H1 (cell line): ENCODE results near the gene CCAR1. TPM values are rescaled to one million over a fixed set of nuclear protein-coding genes. Genes with fewer than 3 reads are reported as not detected.

ENCODE experiments used
- CTCF ChIA-PET: fragments of 300-600 bp; sonication (Branson Sonifier 250); formaldehyde crosslinking; loops from one replicate; lab custom pipeline; 2021; ENCODE audit not compliant: partially characterized antibody; lab: Charles Lee
- POLR2A ChIA-PET: fragments of 300-600 bp; sonication (Branson Sonifier 250); formaldehyde crosslinking; loops from one replicate; lab custom pipeline; 2021; ENCODE audit warnings: inconsistent platforms; ENCODE audit not compliant: partially characterized antibody; lab: Charles Lee
- DNase-seq, 2 experiments: peaks; one replicate each; pipeline versions ENCODE4 v3.0.0 to v3.0.0-alpha.2; 2010 to 2022; ENCODE audit warnings: low spot score in 2 of 2, low read depth in 1 of 2, mixed read lengths in 1 of 2
- FAIRE-seq: peaks from 2 replicates; lab custom pipeline; 2011; peaks lifted over from hg19 to GRCh38; lab: Jason Lieb, UNC
- H2AFZ ChIP-seq: 2 replicates; pipeline ENCODE4 v1.8.1; 2012; ENCODE audit warnings: low read length, inconsistent platforms
- H2AK5ac ChIP-seq: 2 replicates; pipeline ENCODE4 v1.6.1; 2013; ENCODE audit warnings: low read depth, low read length
- H2BK120ac ChIP-seq: replicated peaks from 2 replicates; pipeline ENCODE3; 2013; ENCODE audit warnings: low read depth, low read length, inconsistent platforms
- H2BK12ac ChIP-seq: 2 replicates; pipeline ENCODE4 v1.6.1; 2013; ENCODE audit warnings: low read depth, low read length
- H2BK15ac ChIP-seq: 2 replicates; pipeline ENCODE4 v1.6.1; 2013; ENCODE audit warnings: low read length
- H2BK20ac ChIP-seq: 2 replicates; pipeline ENCODE4 v1.6.1; 2013; ENCODE audit warnings: low read length
- H2BK5ac ChIP-seq: 2 replicates; pipeline ENCODE4 v1.6.1; 2013; ENCODE audit warnings: low read depth, low read length
- H3K14ac ChIP-seq: 2 replicates; pipeline ENCODE4 v1.6.1; 2013; ENCODE audit warnings: inconsistent platforms; ENCODE audit not compliant: insufficient read length
- H3K18ac ChIP-seq: 2 replicates; pipeline ENCODE4 v1.6.1; 2013; ENCODE audit warnings: low read length; ENCODE audit errors: extremely low read depth
- H3K23ac ChIP-seq: 2 replicates; pipeline ENCODE4 v1.6.1; 2013; ENCODE audit warnings: inconsistent platforms; ENCODE audit not compliant: insufficient read length
- H3K23me2 ChIP-seq: 2 replicates; pipeline ENCODE4 v1.6.1; 2013; ENCODE audit warnings: low read depth, low read length
- H3K27ac ChIP-seq: 2 replicates; pipeline ENCODE4 v1.6.1; 2011; ENCODE audit warnings: low read depth, low read length, inconsistent platforms
- H3K27me3 ChIP-seq, 4 experiments: replicated peaks in 1 of 4; 1 replicate in 1 of 4; 2 replicates in 3 of 4; pipeline versions ENCODE4 v1.6.1 to v1.8.1; 2011 to 2013; ENCODE audit warnings: low read length in 3 of 4, mild to moderate bottlenecking in 3 of 4, inconsistent platforms in 2 of 4, mixed read lengths in 2 of 4, moderate library complexity in 1 of 4; ENCODE audit not compliant: control insufficient read depth in 3 of 4, insufficient read depth in 3 of 4; ENCODE audit errors: extremely low read depth in 1 of 4
- H3K36me3 ChIP-seq, 4 experiments: 2 replicates each; pipeline versions ENCODE4 v1.6.1 to v1.8.1; 2011 to 2013; ENCODE audit warnings: mild to moderate bottlenecking in 4 of 4, low read length in 3 of 4, moderate library complexity in 2 of 4, control low read depth in 1 of 4, inconsistent platforms in 1 of 4; ENCODE audit not compliant: insufficient read depth in 4 of 4, control insufficient read depth in 2 of 4
- H3K4ac ChIP-seq: replicated peaks from 2 replicates; pipeline ENCODE3; 2013; ENCODE audit warnings: low read length, low read depth, mixed read lengths, inconsistent platforms; ENCODE audit not compliant: insufficient read length
- H3K4me1 ChIP-seq, 4 experiments: replicated peaks in 1 of 4; 1 replicate in 1 of 4; 2 replicates in 3 of 4; pipeline versions ENCODE4 v1.6.1 to v1.8.1; 2011 to 2013; ENCODE audit warnings: low read length in 3 of 4, inconsistent platforms in 2 of 4, mixed read lengths in 1 of 4; ENCODE audit not compliant: insufficient read depth in 4 of 4, control insufficient read depth in 3 of 4
- H3K4me2 ChIP-seq, 2 experiments: 2 replicates each; pipeline versions ENCODE4 v1.6.1 to v1.8.1; 2011 to 2013; ENCODE audit warnings: low read depth in 2 of 2, low read length in 2 of 2, control low read depth in 1 of 2, inconsistent platforms in 1 of 2, mild to moderate bottlenecking in 1 of 2; ENCODE audit not compliant: insufficient read depth in 1 of 2
- H3K4me3 ChIP-seq, 4 experiments: fragments of 200-600, 300-600 bp in 1 of 4; sonication (generic), shearing (Covaris generic), sonication (Bioruptor Twin) in 1 of 4; 2 replicates each; pipeline versions ENCODE4 v1.5.1 to v1.8.1; 2011 to 2016; ENCODE audit warnings: low read length in 4 of 4, low read depth in 3 of 4, control low read depth in 2 of 4, inconsistent platforms in 2 of 4, mild to moderate bottlenecking in 2 of 4, mixed read lengths in 1 of 4, moderate library complexity in 1 of 4; ENCODE audit not compliant: insufficient read depth in 2 of 4; ENCODE audit errors: extremely low read depth in 1 of 4
- H3K56ac ChIP-seq: replicated peaks from 2 replicates; pipeline ENCODE3; 2013; ENCODE audit warnings: low read depth, mild to moderate bottlenecking, mixed read lengths, low read length, inconsistent platforms; ENCODE audit not compliant: insufficient read length
- H3K79me1 ChIP-seq: 2 replicates; pipeline ENCODE4 v1.6.1; 2013; ENCODE audit warnings: low read depth, low read length, control low read depth
- H3K79me2 ChIP-seq, 2 experiments: 2 replicates each; pipeline versions ENCODE4 v1.6.1 to v1.8.1; 2012 to 2013; ENCODE audit warnings: low read length in 2 of 2, mild to moderate bottlenecking in 2 of 2, inconsistent platforms in 1 of 2; ENCODE audit not compliant: insufficient read depth in 2 of 2, control insufficient read depth in 1 of 2
- H3K9ac ChIP-seq, 4 experiments: replicated peaks in 1 of 4; 1 replicate in 1 of 4; 2 replicates in 3 of 4; pipeline versions ENCODE4 v1.6.1 to v1.8.1; 2011 to 2013; ENCODE audit warnings: low read depth in 3 of 4, low read length in 3 of 4, control low read depth in 2 of 4, mild to moderate bottlenecking in 2 of 4, moderate library complexity in 2 of 4, inconsistent platforms in 1 of 4; ENCODE audit errors: extremely low read depth in 1 of 4
- H3K9me3 ChIP-seq, 2 experiments: 2 replicates each; pipeline versions ENCODE4 v1.6.1 to v1.8.1; 2012 to 2013; ENCODE audit warnings: mild to moderate bottlenecking in 2 of 2, moderate library complexity in 2 of 2, control low read depth in 1 of 2, inconsistent platforms in 1 of 2, low read depth in 1 of 2, low read length in 1 of 2, mixed read lengths in 1 of 2; ENCODE audit not compliant: insufficient read depth in 2 of 2
- H4K20me1 ChIP-seq, 2 experiments: replicated peaks in 1 of 2; 2 replicates each; pipeline versions ENCODE3 to v1.8.1; 2011 to 2013; ENCODE audit warnings: inconsistent platforms in 2 of 2, low read length in 2 of 2, mild to moderate bottlenecking in 1 of 2; ENCODE audit not compliant: insufficient read depth in 2 of 2, control insufficient read depth in 1 of 2
- H4K5ac ChIP-seq: 2 replicates; pipeline ENCODE4 v1.6.1; 2013; ENCODE audit warnings: low read length, low read depth, mixed read lengths, inconsistent platforms; ENCODE audit not compliant: insufficient read length
- H4K8ac ChIP-seq: 2 replicates; pipeline ENCODE4 v1.8.0; 2013; ENCODE audit warnings: mild to moderate bottlenecking, moderate library complexity, low read length, inconsistent platforms; ENCODE audit not compliant: insufficient read depth; ENCODE audit errors: extremely low read depth
- H4K91ac ChIP-seq: replicated peaks from 2 replicates; pipeline ENCODE3; 2013; ENCODE audit warnings: low read length, mixed read lengths, inconsistent platforms; ENCODE audit not compliant: insufficient read length
- CBX8 ChIP-seq: fragments of 300-800, 300-1000 bp; sonication (generic); IDR thresholded peaks from 2 replicates; pipeline ENCODE4 v1.7.1; 2016; ENCODE audit warnings: low read depth, low read length, borderline replicate concordance
- CTBP2 ChIP-seq: IDR thresholded peaks from 2 replicates; pipeline ENCODE4 v1.7.0; 2011; ENCODE audit warnings: borderline replicate concordance, mild to moderate bottlenecking, moderate library complexity, mixed read lengths, low read length; ENCODE audit not compliant: insufficient read depth, insufficient read length
- E2F6 ChIP-seq: IDR thresholded peaks from 2 replicates; pipeline ENCODE4 v1.6.1; 2012; ENCODE audit warnings: inconsistent platforms
- GABPA ChIP-seq: IDR thresholded peaks from 2 replicates; pipeline ENCODE4 v1.6.1; 2011; ENCODE audit warnings: mild to moderate bottlenecking, low read length, moderate library complexity, borderline replicate concordance; ENCODE audit not compliant: insufficient read depth
- GTF2F1 ChIP-seq: IDR thresholded peaks from 2 replicates; pipeline ENCODE4 v1.6.1; 2012; ENCODE audit warnings: low read depth, low read length, improper control_type of control experiment, borderline replicate concordance
- HDAC6 ChIP-seq: IDR thresholded peaks from one replicate; pipeline ENCODE4 v1.7.1; 2012; ENCODE audit warnings: low read depth, mild to moderate bottlenecking, inconsistent platforms, low read length, moderate library complexity
- KDM5A ChIP-seq: fragments of 200-600 bp; IDR thresholded peaks from 2 replicates; pipeline ENCODE4 v1.7.1; 2012; ENCODE audit warnings: mild to moderate bottlenecking, low read length, inconsistent platforms, mixed read lengths
- MAX ChIP-seq: IDR thresholded peaks from 2 replicates; pipeline ENCODE4 v1.6.1; 2012; ENCODE audit warnings: inconsistent platforms
- PHF8 ChIP-seq: fragments of 200-600 bp; sonication (generic); conservative IDR thresholded peaks from 2 replicates; pipeline ENCODE4 v1.7.1; 2012; ENCODE audit warnings: low read depth, mild to moderate bottlenecking, inconsistent platforms, low read length, moderate library complexity
- SAP30 ChIP-seq: fragments of 300-600 bp; sonication (generic); IDR thresholded peaks from 2 replicates; pipeline ENCODE4 v1.7.1; 2012; ENCODE audit warnings: low read length, moderate library complexity, mild to moderate bottlenecking, inconsistent platforms; ENCODE audit not compliant: insufficient read depth, insufficient replicate concordance
- WGBS, 2 experiments: shearing (Covaris generic) in 1 of 2; methylation state at CpG; one replicate each; pipeline versions ENCODE4 v1.1.6 to v1.1.7; 2013 to 2015; ENCODE audit warnings: low lambda C conversion rate in 2 of 2, mixed read lengths in 2 of 2, inconsistent platforms in 1 of 2, low coverage in 1 of 2, missing lambda C conversion rate in 1 of 2; ENCODE audit not compliant: insufficient replicate concordance in 2 of 2, insufficient coverage in 1 of 2, insufficient read length in 1 of 2; ENCODE audit errors: extremely low coverage in 1 of 2, missing lambda C conversion rate in 1 of 2; 5-methylcytosine and 5-hydroxymethylcytosine counted together
- polyA plus RNA-seq, 7 experiments: library from polyadenylated mRNA; depleted of rRNA in 3 of 7; stranded (reverse) in 5 of 7; unstranded in 2 of 7; fragments of >200 nt in 5 of 7; fragments of 200-250 nt in 2 of 7; gene quantifications; 1 replicate in 5 of 7; 2 replicates in 1 of 7; 4 replicates in 1 of 7; pipeline versions ENCODE4 v1.2.1 to v1.2.3, GENCODE V29; 2011 to 2013; ENCODE audit warnings: missing spikeins in 2 of 7, mixed read lengths in 2 of 7
- total RNA-seq: library from RNA; stranded (reverse); fragmentation: NEBNext Ultra II Directional; extraction: Animal tissue kit (Norgen Biotek cat#: 25700); gene quantifications from 2 replicates; pipeline ENCODE4 v1.2.1, GENCODE V29; 2021
- TF ChIP-seq, protein P1 (sequence below): IDR thresholded peaks from 2 replicates; pipeline ENCODE4 v1.6.1; 2011; ENCODE audit warnings: low read length, improper control_type of control experiment

The CCAR1 gene
- total and polyA plus RNA-seq, 2 of the 8 experiments (the other 6 are each of a cell fraction or from before 2014, with no cell fraction given), result 91.6 to 111 TPM

- ChIA-PET CTCF (interaction anchor here (0.9 kb wide), 1 partner anchor 350 kb away, joined by 4 read pairs; no protein-coding TSS in a partner anchor), POLR2A (no interaction called here)
- H3K23me2 ChIP-seq, result no peaks in the 10 kb centered on the region
- H2AK5ac ChIP-seq, result no peak overlapping the region
- H3K36me3 ChIP-seq, result peaks cover 0 to 3% (median under 1%) of the 10 kb centered on the region in 4 experiments; a peak in 2 of 8 replicates
- no peak overlapping the region for H2BK12ac ChIP-seq
- WGBS, 2 experiments, result 96% methylated on average over 1 of the region's 1 CpG; no CpG with 5 or more reads in 1 of the 2 experiments
- no peak overlapping the region for H2AFZ ChIP-seq
- H2BK120ac ChIP-seq, result no peak overlapping the region
- FAIRE-seq, result no peak
- H3K4me3 ChIP-seq, result no peak overlapping the region
- H4K5ac ChIP-seq, result no peak overlapping the region
- no peak for DNase-seq
- H3K27ac ChIP-seq, result no peak overlapping the region
- H3K27me3 ChIP-seq, result no peaks in the 10 kb centered on the region
- no peak overlapping the region for H3K4ac ChIP-seq
- no peaks in the 10 kb centered on the region for H3K4me1 ChIP-seq
- H3K14ac ChIP-seq, result no peak overlapping the region
- no peak overlapping the region for H4K8ac ChIP-seq
- no peak overlapping the region for H3K4me2 ChIP-seq
- H3K79me2 ChIP-seq, result no peaks in the 10 kb centered on the region
- no peak overlapping the region for H2BK5ac ChIP-seq
- H2BK15ac ChIP-seq, result no peak overlapping the region
- H3K18ac ChIP-seq, result no peak overlapping the region
- H3K9me3 ChIP-seq, result no peaks in the 10 kb centered on the region
- no peaks in the 10 kb centered on the region for H3K79me1 ChIP-seq
- H3K9ac ChIP-seq, result no peak overlapping the region
- no peaks in the 10 kb centered on the region for H4K20me1 ChIP-seq
- no peak overlapping the region for H3K23ac ChIP-seq
- H2BK20ac ChIP-seq, result no peak overlapping the region
- no peak overlapping the region for H3K56ac ChIP-seq
- no peak overlapping the region for H4K91ac ChIP-seq
- TF ChIP-seq, protein P1, sequence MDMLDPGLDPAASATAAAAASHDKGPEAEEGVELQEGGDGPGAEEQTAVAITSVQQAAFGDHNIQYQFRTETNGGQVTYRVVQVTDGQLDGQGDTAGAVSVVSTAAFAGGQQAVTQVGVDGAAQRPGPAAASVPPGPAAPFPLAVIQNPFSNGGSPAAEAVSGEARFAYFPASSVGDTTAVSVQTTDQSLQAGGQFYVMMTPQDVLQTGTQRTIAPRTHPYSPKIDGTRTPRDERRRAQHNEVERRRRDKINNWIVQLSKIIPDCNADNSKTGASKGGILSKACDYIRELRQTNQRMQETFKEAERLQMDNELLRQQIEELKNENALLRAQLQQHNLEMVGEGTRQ, result no peak
- TF ChIP-seq MAX (no peak), E2F6 (no peak), CBX8 (no peak), GABPA (no peak), KDM5A (no peak), CTBP2 (no peak), HDAC6 (no peak), PHF8 (no peak), SAP30 (no peak), GTF2F1 (no peak)
Measured at GRCh38 chr10:68697106-68697505, 23.9 kb upstream of the CCAR1 start.
